DOHH2 (cell line): ENCODE results near the gene ACADL.

ENCODE experiments used
- CTCF ChIP-seq: fragments of 200-600 bp; sonication (generic); IDR thresholded peaks from one replicate; pipeline ENCODE4 v1.5.1; 2014; ENCODE audit warnings: antibody characterized with exemption, mild to moderate bottlenecking, low read depth, low read length; ENCODE audit not compliant: poor library complexity, severe bottlenecking
- EZH2phosphoT487 ChIP-seq: fragments of 200-600 bp; sonication (generic); IDR thresholded peaks from 2 replicates; pipeline ENCODE4 v1.6.1; 2017; ENCODE audit warnings: borderline replicate concordance, mild to moderate bottlenecking, antibody characterized with exemption, low read length, moderate library complexity, mixed read lengths

- no peak for TF ChIP-seq CTCF
- TF ChIP-seq EZH2phosphoT487, result no peak
Measured at GRCh38 chr2:210252699-210253606, 27.7 kb upstream of the ACADL start.
